ENCODE results near the gene BRI3BP.

GRCh38 chr12:125017801-125018200 is 24.4 kb downstream of the BRI3BP start:
- TF ChIP-seq REST (IDR thresholded peaks at IDR 0.05; ENCODE audit: low read depth) = no peak
- TF ChIP-seq RAD21 (IDR thresholded peaks at IDR 0.05; ENCODE audit: low read depth) = no peak
- no peak for TF ChIP-seq TAF1 (IDR thresholded peaks at IDR 0.05; ENCODE audit: low read depth)
- TF ChIP-seq CEBPB (IDR thresholded peaks at IDR 0.05) = no peak
- no peak for TF ChIP-seq FOXM1 (IDR thresholded peaks at IDR 0.05; ENCODE audit: borderline replicate concordance, low read depth)
- no peak for TF ChIP-seq MAX (IDR thresholded peaks at IDR 0.05)
- TF ChIP-seq EGR1 (IDR thresholded peaks at IDR 0.05) = no peak
- TF ChIP-seq YY1 (IDR thresholded peaks at IDR 0.05; ENCODE audit: low read depth) = no peak
- no peak for TF ChIP-seq EP300 (IDR thresholded peaks at IDR 0.05; ENCODE audit: borderline replicate concordance)
- no peak for TF ChIP-seq TCF12 (IDR thresholded peaks at IDR 0.05; ENCODE audit: low read depth)
- TF ChIP-seq ZBTB7A (IDR thresholded peaks at IDR 0.05; ENCODE audit: low read depth) = no peak
- TF ChIP-seq NFIC (IDR thresholded peaks at IDR 0.05) = no peak
- no peak for TF ChIP-seq TEAD4 (IDR thresholded peaks at IDR 0.05)

All from Ishikawa (cell line).